ENCODE data around the gene BMP3.

DNA sequence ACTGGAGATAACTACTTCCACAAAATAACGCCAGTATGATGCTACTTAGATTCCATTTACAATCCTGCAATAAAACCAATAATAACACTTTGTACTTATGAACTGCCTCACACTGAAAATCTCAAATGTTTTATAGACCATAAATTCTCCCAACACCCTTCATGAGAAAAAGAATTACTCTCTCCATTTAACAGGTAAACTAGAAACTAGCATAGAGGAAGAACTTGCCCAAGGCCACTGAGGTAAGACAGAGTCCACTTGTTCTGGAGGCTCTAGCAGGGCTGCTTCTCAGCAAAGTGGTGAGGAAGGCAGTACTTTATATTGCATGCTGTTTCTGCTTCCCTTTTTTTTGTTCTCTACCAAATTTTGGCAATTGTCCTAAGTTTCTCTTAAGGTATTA lies 11.5 kb upstream of the BMP3 start:
- TF ChIP-seq, protein P1, sequence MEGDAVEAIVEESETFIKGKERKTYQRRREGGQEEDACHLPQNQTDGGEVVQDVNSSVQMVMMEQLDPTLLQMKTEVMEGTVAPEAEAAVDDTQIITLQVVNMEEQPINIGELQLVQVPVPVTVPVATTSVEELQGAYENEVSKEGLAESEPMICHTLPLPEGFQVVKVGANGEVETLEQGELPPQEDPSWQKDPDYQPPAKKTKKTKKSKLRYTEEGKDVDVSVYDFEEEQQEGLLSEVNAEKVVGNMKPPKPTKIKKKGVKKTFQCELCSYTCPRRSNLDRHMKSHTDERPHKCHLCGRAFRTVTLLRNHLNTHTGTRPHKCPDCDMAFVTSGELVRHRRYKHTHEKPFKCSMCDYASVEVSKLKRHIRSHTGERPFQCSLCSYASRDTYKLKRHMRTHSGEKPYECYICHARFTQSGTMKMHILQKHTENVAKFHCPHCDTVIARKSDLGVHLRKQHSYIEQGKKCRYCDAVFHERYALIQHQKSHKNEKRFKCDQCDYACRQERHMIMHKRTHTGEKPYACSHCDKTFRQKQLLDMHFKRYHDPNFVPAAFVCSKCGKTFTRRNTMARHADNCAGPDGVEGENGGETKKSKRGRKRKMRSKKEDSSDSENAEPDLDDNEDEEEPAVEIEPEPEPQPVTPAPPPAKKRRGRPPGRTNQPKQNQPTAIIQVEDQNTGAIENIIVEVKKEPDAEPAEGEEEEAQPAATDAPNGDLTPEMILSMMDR (IDR thresholded peaks at IDR 0.05): no peak
- TF ChIP-seq POLR2A (IDR thresholded peaks at IDR 0.05): no peak
- TF ChIP-seq POLR2AphosphoS5 (IDR thresholded peaks at IDR 0.05; ENCODE audit: insufficient read depth in 1 of 2, low read depth in 1 of 2): no peak
